Stimulated activated naive B cell treated with anti-CD40 and anti-IgM and Interleukin-4, amounts not matched to agents 10 μg/mL and 1 μg/mL and 100 μg/mL, for 72 hours (primary cell): Measurements from ENCODE around the gene PDCD1LG2.

ENCODE experiments used
- ATAC-seq, 2 donors: fragments of 150-1000 bp; cut with Tn5 transposase; replicated peaks; 2 replicates each; pipeline ENCODE4 v1.10.0; 2021; ENCODE audit warnings: moderate library complexity in 1 of 2
- DNase-seq: peaks from one replicate; pipeline ENCODE4 v3.0.0; 2021
- H3K27ac Mint-ChIP-seq: one replicate; pipeline ENCODE4 v1.8.0; 2022; ENCODE audit warnings: mild to moderate bottlenecking, mixed read lengths
- H3K27me3 Mint-ChIP-seq, 2 donors: one replicate each; pipeline ENCODE4 v1.8.0; 2022; ENCODE audit warnings: mixed read lengths in 2 of 2
- H3K36me3 Mint-ChIP-seq, 2 donors: one replicate each; pipeline ENCODE4 v1.8.0; 2022; ENCODE audit warnings: mixed read lengths in 2 of 2, mild to moderate bottlenecking in 1 of 2
- H3K4me1 Mint-ChIP-seq, 2 donors: one replicate each; pipeline ENCODE4 v1.8.0; 2022; ENCODE audit warnings: mixed read lengths in 2 of 2, mild to moderate bottlenecking in 1 of 2
- H3K4me3 Mint-ChIP-seq, 2 donors: one replicate each; pipeline ENCODE4 v1.8.0; 2022; ENCODE audit warnings: mild to moderate bottlenecking in 2 of 2, mixed read lengths in 2 of 2, moderate library complexity in 1 of 2
- H3K9me3 Mint-ChIP-seq, 2 donors: one replicate each; pipeline ENCODE4 v1.8.0; 2022; ENCODE audit warnings: mixed read lengths in 2 of 2, mild to moderate bottlenecking in 1 of 2

The PDCD1LG2 gene

GRCh38 chr9:5510989-5511388 is 658 bp downstream of the PDCD1LG2 start:
- ATAC-seq (no peak), DNase-seq (no peak)
- Mint-ChIP-seq H3K27ac (peak overlapping the region; percentile 93), H3K4me3 (peak overlapping the region; percentile 79 to 82), H3K27me3 (peaks cover 0 to 12% of the 10 kb centered on the region in 2 donors), H3K36me3 (peaks cover 0 to 10% of the 10 kb centered on the region in 2 donors), H3K4me1 (peaks cover 41 to 49% of the 10 kb centered on the region in 2 donors), H3K9me3 (peaks cover 4% of the 10 kb centered on the region in 2 donors)

DNA sequence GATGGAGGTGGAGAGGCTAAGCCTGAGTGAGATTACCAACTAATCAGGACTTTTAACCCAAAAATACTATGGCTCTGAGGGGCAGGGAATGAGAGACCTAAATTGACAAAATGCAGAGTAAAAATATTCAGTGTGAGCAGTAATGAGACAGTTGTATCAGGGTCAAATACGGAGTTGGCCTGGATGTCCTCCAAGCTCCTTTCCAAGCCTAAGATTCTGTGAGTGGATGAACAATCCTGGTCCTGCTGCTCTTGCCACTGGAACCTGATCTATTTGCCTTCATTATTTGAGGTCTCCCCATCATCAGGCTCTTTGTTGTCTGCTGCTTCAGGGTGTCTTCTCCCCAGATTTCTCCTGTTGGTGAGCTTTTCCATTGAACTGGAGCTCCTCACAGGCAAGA is 1.1 kb downstream of the PDCD1LG2 start:
- Mint-ChIP-seq H3K4me3 (peak overlapping the region in 1 of 2 donors; percentile 26), H3K27ac (no peak overlapping the region)

GRCh38 chr9:5511935-5512580 is 1.7 kb downstream of the PDCD1LG2 start:
- peaks cover 0 to 6% of the 10 kb centered on the region in 2 donors for H3K36me3 Mint-ChIP-seq
- DNase-seq (no peak), ATAC-seq (no peak)
- H3K4me3 Mint-ChIP-seq, result peak overlapping the region in 1 of 2 donors; percentile 26
- peaks cover 43 to 49% of the 10 kb centered on the region in 2 donors for H3K4me1 Mint-ChIP-seq
- H3K9me3 Mint-ChIP-seq, result peaks cover 0 to under 1% of the 10 kb centered on the region in 2 donors
- H3K27me3 Mint-ChIP-seq, result peaks cover 0 to 7% of the 10 kb centered on the region in 2 donors
- H3K27ac Mint-ChIP-seq, result no peak overlapping the region

More for the DNA sequence above, 1.1 kb downstream of the PDCD1LG2 start:
- peaks cover 0 to 4% of the 10 kb centered on the region in 2 donors for H3K9me3 Mint-ChIP-seq
- H3K4me1 Mint-ChIP-seq, result peaks cover 41 to 49% of the 10 kb centered on the region in 2 donors
- peaks cover 0 to 7% of the 10 kb centered on the region in 2 donors for H3K27me3 Mint-ChIP-seq
- ATAC-seq (no peak), DNase-seq (no peak)
- H3K36me3 Mint-ChIP-seq, result peaks cover 0 to 10% of the 10 kb centered on the region in 2 donors

- ATAC-seq (no peak), DNase-seq (no peak)
- Mint-ChIP-seq H3K4me1 (peaks cover 49 to 54% of the 10 kb centered on the region in 2 donors), H3K27me3 (peaks cover 0 to 7% of the 10 kb centered on the region in 2 donors), H3K27ac (no peak overlapping the region), H3K9me3 (no peaks in the 10 kb centered on the region), H3K4me3 (no peak overlapping the region), H3K36me3 (peaks cover 0 to 3% of the 10 kb centered on the region in 2 donors)
These were observed 2.5 kb downstream of the PDCD1LG2 start for GRCh38 chr9:5512658-5513452.

DNA sequence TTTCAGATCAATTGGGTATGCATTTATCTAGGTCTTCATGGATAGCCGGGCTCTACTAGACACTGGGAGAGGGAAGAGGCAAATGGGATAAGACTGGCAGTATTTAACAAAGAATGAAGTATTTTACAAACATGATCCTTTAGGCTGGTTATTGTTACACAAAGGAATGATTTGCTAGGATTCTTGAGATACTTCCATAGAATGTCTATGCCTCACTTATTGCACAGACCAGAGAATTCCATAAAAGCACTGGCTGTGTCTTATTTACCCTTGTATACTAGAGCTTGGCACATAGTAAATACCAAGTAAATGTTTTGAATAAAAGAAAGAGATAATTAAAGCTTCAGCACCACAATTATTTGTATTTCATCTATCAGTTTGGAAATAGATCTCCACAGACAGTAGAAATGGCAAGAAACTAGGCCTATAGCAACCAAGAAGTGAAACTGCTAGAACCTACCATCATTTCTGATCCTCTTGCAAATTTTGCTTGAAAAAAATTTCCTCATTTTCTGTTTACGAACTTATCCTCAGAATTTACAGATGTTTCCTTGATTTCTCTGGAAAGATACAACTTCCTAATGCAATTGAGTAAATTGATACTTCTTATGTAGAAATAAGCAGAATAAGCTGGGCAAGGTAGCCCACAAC is 3.8 kb downstream of the PDCD1LG2 start:
- no peak overlapping the region for H3K27ac Mint-ChIP-seq
- ATAC-seq (no peak), DNase-seq (no peak)
- no peak overlapping the region for H3K4me3 Mint-ChIP-seq
- H3K9me3 Mint-ChIP-seq, result no peaks in the 10 kb centered on the region
- peaks cover 0 to 7% of the 10 kb centered on the region in 2 donors for H3K27me3 Mint-ChIP-seq
- peaks cover 49 to 58% of the 10 kb centered on the region in 2 donors for H3K4me1 Mint-ChIP-seq
- H3K36me3 Mint-ChIP-seq, result no peaks in the 10 kb centered on the region

- DNase-seq (no peak), ATAC-seq (no peak)
- peaks cover 0 to 7% of the 10 kb centered on the region in 2 donors for H3K27me3 Mint-ChIP-seq
- H3K4me1 Mint-ChIP-seq, result peaks cover 52 to 60% of the 10 kb centered on the region in 2 donors
- H3K9me3 Mint-ChIP-seq, result peaks cover 0 to 1% of the 10 kb centered on the region in 2 donors
- H3K4me3 Mint-ChIP-seq, result no peak overlapping the region
- no peak overlapping the region for H3K27ac Mint-ChIP-seq
- no peaks in the 10 kb centered on the region for H3K36me3 Mint-ChIP-seq
These were observed 4.4 kb downstream of the PDCD1LG2 start for GRCh38 chr9:5514617-5515260.

GRCh38 chr9:5515261-5515650 is 4.9 kb downstream of the PDCD1LG2 start:
- no peak overlapping the region for H3K4me3 Mint-ChIP-seq
- H3K27me3 Mint-ChIP-seq, result peaks cover 0 to 7% of the 10 kb centered on the region in 2 donors
- peak overlapping the region; percentile 43 for H3K27ac Mint-ChIP-seq
- no peaks in the 10 kb centered on the region for H3K36me3 Mint-ChIP-seq
- peaks cover 48 to 57% of the 10 kb centered on the region in 2 donors for H3K4me1 Mint-ChIP-seq
- DNase-seq (no peak), ATAC-seq (no peak)
- H3K9me3 Mint-ChIP-seq, result peaks cover 0 to 1% of the 10 kb centered on the region in 2 donors

DNA sequence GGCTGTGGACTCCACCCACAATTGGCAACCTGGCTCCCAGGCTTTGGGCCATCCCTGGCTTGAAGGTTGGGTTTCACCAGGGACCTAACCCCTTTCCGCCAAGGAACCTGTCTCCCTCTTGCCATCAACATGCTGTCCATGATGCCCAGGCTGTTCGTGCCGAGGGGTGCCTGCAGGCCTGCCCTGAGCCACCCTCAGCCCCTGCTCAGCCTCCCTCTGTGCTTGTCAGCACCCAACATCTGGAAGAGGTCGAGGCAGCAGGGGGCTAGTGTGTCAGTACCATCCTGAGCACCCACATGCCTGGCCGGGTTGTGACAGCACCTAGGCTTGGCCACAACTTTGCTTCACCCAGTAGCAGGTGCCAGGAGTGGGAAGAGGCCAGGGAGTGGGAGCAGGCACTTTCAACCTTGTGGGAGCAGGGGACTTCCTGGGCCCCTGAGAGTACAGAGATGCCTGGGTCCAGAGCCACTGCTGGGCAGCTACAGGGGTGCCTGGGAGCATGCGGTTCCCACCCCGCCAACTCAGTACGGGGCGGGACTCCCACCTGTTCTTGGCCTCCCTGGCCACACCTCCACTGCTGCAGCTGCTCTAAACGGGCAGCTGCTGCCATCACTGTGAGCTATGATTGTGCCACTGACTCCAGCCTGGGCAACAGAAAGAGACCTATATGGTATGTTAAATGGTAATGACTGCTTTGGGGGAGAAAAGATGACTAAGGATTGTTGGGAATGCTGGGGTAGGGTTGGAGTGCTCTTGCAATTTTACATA is 6.3 kb downstream of the PDCD1LG2 start:
- no peak for ATAC-seq
- Mint-ChIP-seq H3K9me3 (peaks cover 0 to 1% of the 10 kb centered on the region in 2 donors), H3K27ac (no peak overlapping the region), H3K4me3 (no peak overlapping the region), H3K36me3 (peaks cover 0 to 4% of the 10 kb centered on the region in 2 donors), H3K4me1 (peaks cover 41 to 43% of the 10 kb centered on the region in 2 donors), H3K27me3 (peaks cover 0 to 7% of the 10 kb centered on the region in 2 donors)
- DNase-seq, result no peak

- no peak for DNase-seq
- H3K4me3 Mint-ChIP-seq, result peak overlapping the region in 1 of 2 donors; percentile 49
These were observed 8.0 kb downstream of the PDCD1LG2 start for GRCh38 chr9:5518171-5518936.

DNA sequence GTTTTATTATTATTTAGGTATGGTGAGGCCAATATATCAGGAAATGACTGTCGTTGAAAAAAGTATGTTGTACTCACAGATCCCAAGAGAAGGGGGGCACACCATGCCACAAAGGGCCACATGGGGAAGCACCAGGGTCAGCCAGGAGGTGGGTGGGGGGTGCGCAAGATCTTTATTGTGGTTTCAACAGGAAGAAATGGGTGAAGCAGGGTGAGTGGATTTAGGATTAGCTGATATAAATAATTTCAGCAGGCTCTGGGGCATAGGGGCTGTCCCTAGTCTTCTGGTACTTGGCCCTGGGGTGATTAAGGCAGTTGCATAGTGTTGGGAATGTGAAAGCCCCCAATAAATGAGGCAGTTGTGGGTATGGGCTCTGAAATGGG is 8.6 kb downstream of the PDCD1LG2 start:
- peak overlapping the region; percentile 49 to 60 for H3K4me3 Mint-ChIP-seq
- H3K27ac Mint-ChIP-seq, result peak overlapping the region; percentile 78
- H3K9me3 Mint-ChIP-seq, result peaks cover 0 to 1% of the 10 kb centered on the region in 2 donors
- H3K4me1 Mint-ChIP-seq, result peaks cover 30 to 44% of the 10 kb centered on the region in 2 donors
- peaks cover 0 to 9% of the 10 kb centered on the region in 2 donors for H3K36me3 Mint-ChIP-seq
- ATAC-seq (peak; percentile 63 to 65), DNase-seq (peak; percentile 34)
- no peaks in the 10 kb centered on the region for H3K27me3 Mint-ChIP-seq

More at GRCh38 chr9:5518171-5518936, 8.0 kb downstream of the PDCD1LG2 start:
- Mint-ChIP-seq H3K9me3 (peaks cover 0 to 1% of the 10 kb centered on the region in 2 donors), H3K27ac (peak overlapping the region; percentile 78), H3K4me1 (peaks cover 30 to 39% of the 10 kb centered on the region in 2 donors), H3K27me3 (no peaks in the 10 kb centered on the region), H3K36me3 (peaks cover 0 to 4% of the 10 kb centered on the region in 2 donors)
- peak; percentile 83 to 88 for ATAC-seq

DNA sequence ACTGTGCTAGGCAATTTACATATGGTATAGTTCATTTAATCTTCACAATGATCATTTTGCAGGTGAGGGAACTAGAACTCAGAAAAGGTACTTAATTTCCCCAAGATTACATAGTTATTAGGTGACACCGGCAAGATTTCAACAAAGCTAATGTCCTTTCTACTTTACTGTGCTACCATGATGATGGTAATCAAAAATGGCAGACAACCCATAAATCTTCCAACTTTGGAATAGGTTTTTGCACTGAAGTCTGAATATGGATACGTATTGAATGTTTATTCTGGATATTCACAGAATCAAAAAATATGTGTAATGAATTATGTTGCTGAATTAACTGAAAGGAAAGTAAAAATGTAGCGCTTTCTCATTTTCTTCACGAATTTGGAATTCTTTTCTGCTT is 13.8 kb downstream of the PDCD1LG2 start:
- H3K27me3 Mint-ChIP-seq, result no peaks in the 10 kb centered on the region

GRCh38 chr9:5529683-5530221 is 19.4 kb downstream of the PDCD1LG2 start:
- Mint-ChIP-seq H3K4me3 (peak overlapping the region in 1 of 2 donors; percentile 3), H3K36me3 (peaks cover 0 to 4% of the 10 kb centered on the region in 2 donors), H3K27ac (peak overlapping the region; percentile 65), H3K27me3 (peaks cover 0 to 6% of the 10 kb centered on the region in 2 donors), H3K4me1 (peaks cover 40 to 56% of the 10 kb centered on the region in 2 donors), H3K9me3 (no peaks in the 10 kb centered on the region)
- ATAC-seq (peak; percentile 62 to 76), DNase-seq (no peak)

More for the DNA sequence above, 13.8 kb downstream of the PDCD1LG2 start:
- no peak overlapping the region for H3K27ac Mint-ChIP-seq
- H3K4me3 Mint-ChIP-seq, result no peak overlapping the region
- peaks cover 0 to 9% of the 10 kb centered on the region in 2 donors for H3K36me3 Mint-ChIP-seq
- ATAC-seq (no peak), DNase-seq (no peak)
- H3K9me3 Mint-ChIP-seq, result peaks cover 0 to 1% of the 10 kb centered on the region in 2 donors
- peaks cover 14 to 28% of the 10 kb centered on the region in 2 donors for H3K4me1 Mint-ChIP-seq
